Right lobe of liver (tissue), 6 donors: ENCODE data around the gene IQSEC1. TPM values are rescaled to one million over a fixed set of nuclear protein-coding genes. Genes with fewer than 3 reads are reported as not detected.

Source experiments
- ATAC-seq, 4 donors: fragments of 200-7000 bp; cut with Tn5 transposase; one replicate each; pipeline ENCODE4 v1.9.1; 2020; ENCODE audit warnings: mild to moderate bottlenecking in 4 of 4, moderate library complexity in 4 of 4
- DNase-seq, 3 donors: peaks; one replicate each; pipeline ENCODE4 v3.0.0-alpha.2; 2020
- H3K27ac ChIP-seq, 3 donors: fragments of 200-600 bp; one replicate each; pipeline ENCODE4 v1.8.0; 2022
- H3K27me3 ChIP-seq, 2 donors: fragments of 200-600 bp; one replicate each; pipeline ENCODE4 v1.8.0; 2022
- H3K36me3 ChIP-seq, 4 donors: fragments of 200-600 bp; sonication (generic) in 1 of 4; one replicate each; pipeline versions ENCODE4 v1.5.1 to v1.8.0; 2017 to 2022; ENCODE audit warnings: control low read depth in 1 of 4
- H3K4me1 ChIP-seq, 4 donors: fragments of 200-600 bp; sonication (generic) in 1 of 4; one replicate each; pipeline versions ENCODE4 v1.5.1 to v1.8.0; 2017 to 2022; ENCODE audit warnings: control low read depth in 1 of 4
- H3K4me3 ChIP-seq, 3 donors: fragments of 200-600 bp; one replicate each; pipeline ENCODE4 v1.8.0; 2022
- H3K9me3 ChIP-seq, 4 donors: fragments of 200-600 bp; sonication (generic) in 1 of 4; one replicate each; pipeline versions ENCODE4 v1.5.1 to v1.8.0; 2017 to 2022; ENCODE audit warnings: control low read depth in 1 of 4
- POLR2A ChIP-seq: fragments of 450-650 bp; IDR thresholded peaks from one replicate; pipeline ENCODE4 v1.6.1; 2017; ENCODE audit warnings: antibody characterized with exemption, mild to moderate bottlenecking
- WGBS: methylation state at CpG from one replicate; pipeline ENCODE4 v1.1.6; 2018; ENCODE audit warnings: low coverage, low lambda C conversion rate; ENCODE audit not compliant: insufficient coverage; ENCODE audit errors: missing lambda C conversion rate; 5-methylcytosine and 5-hydroxymethylcytosine counted together
- intact Hi-C, 2 donors: fragments of 100-400 bp; cut with DNase I; formaldehyde crosslinking; loops; one replicate each; pipeline versions ENCODE4 v1.11.2 to v1.14.1; 2022
- total RNA-seq, 6 experiments: library from RNA; depleted of rRNA in 2 of 6; stranded (reverse); fragments of >200 nt in 2 of 6; fragmentation: NEBNext Ultra II Directional in 3 of 6; extraction: Animal tissue kit (Norgen Biotek cat#: 25700) in 3 of 6; gene quantifications; one replicate each; pipeline versions ENCODE4 v1.1.0 to v1.2.4, GENCODE V29; 2016 to 2023
- TF ChIP-seq, protein P1 (sequence below), 4 donors: fragments of 200-600 bp in 3 of 4; fragments of 450-650 bp in 1 of 4; IDR thresholded peaks; one replicate each; pipeline versions ENCODE4 v1.5.1 to v1.8.0; 2016 to 2022; ENCODE audit warnings: antibody characterized with exemption in 4 of 4, mild to moderate bottlenecking in 2 of 4
- donor health status: DM: no; HTN: yes; CAD: no.
- donor health status: DM: no; HTN: no; CAD: no.
- donor health status: DM: no; HTN: no; CAD: no.
- donor health status: DM: no; HTN: yes; CAD: no.
- donor health status: DM: no; HTN: yes; CAD: no.

Gene IQSEC1
- total RNA-seq, 6 experiments from 2014 or later: 32.1 to 61.3 (median 48.9) TPM

DNA sequence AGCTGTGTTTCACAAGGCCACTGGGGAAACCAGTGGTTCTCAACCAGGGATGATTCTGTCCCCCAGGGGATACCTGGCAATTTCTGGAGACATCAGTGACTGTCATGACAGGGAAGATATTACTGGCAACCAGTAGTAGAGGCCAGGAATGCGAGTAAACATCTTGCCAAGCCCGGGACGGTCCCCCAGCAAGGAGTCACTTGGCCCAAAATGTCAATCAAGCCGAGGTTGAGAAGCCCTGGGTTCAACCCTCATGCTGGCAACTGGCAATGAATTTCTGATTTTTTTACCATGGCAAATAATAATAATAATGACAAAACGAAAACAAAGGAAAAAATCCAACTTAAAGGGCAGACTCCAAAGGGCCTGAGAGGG is 166.3 kb downstream of the IQSEC1 start:
- ATAC-seq: no peak
- peaks cover 0 to 72% (median 35%) of the 10 kb centered on the region in 4 donors for H3K36me3 ChIP-seq

DNA sequence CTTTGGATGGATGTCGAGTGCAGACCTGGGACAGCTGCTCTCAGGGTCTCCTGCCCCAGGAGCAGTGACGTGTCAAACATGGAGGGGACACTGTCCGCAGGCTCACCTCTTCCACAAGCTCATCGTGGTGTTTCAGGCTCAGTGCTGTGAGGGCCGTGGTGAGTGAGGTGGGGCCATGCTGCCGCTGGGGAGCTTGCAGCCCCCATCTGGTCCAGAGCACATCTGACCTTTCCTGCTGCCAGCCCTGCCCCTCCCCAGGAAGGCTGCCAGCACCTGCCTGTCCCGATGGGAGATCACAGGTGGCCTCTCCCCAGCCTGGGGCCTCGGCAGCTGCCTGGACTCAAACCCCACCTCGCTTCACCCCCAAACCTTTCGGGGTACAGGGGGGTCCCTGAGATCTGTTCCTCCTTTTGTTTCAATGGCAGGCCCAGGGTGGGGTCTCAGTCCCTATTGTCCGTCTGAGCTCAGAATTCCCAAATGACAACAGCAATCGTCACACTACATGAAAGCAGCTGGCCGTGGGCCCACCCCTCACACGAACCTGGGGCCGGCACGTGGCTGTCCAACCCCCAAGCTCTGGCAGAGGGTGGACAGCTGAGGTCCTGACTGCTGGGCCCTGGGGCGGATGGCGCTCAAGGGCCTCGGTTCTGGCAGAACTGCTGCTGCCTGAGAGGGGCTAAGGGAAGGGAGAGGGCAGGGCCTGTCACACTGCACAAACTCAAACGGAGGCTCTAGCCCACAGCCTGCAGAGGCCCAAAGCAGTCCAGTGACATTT is 166.9 kb downstream of the IQSEC1 start:
- DNase-seq (no peak), ATAC-seq (no peak)
- Histone ChIP-seq H3K36me3 (peaks cover 0 to 72% (median 34%) of the 10 kb centered on the region in 4 donors), H3K4me1 (no peaks in the 10 kb centered on the region), H3K4me3 (no peak overlapping the region), H3K27ac (no peak overlapping the region), H3K27me3 (no peaks in the 10 kb centered on the region), H3K9me3 (no peaks in the 10 kb centered on the region)
- TF ChIP-seq, protein P1, sequence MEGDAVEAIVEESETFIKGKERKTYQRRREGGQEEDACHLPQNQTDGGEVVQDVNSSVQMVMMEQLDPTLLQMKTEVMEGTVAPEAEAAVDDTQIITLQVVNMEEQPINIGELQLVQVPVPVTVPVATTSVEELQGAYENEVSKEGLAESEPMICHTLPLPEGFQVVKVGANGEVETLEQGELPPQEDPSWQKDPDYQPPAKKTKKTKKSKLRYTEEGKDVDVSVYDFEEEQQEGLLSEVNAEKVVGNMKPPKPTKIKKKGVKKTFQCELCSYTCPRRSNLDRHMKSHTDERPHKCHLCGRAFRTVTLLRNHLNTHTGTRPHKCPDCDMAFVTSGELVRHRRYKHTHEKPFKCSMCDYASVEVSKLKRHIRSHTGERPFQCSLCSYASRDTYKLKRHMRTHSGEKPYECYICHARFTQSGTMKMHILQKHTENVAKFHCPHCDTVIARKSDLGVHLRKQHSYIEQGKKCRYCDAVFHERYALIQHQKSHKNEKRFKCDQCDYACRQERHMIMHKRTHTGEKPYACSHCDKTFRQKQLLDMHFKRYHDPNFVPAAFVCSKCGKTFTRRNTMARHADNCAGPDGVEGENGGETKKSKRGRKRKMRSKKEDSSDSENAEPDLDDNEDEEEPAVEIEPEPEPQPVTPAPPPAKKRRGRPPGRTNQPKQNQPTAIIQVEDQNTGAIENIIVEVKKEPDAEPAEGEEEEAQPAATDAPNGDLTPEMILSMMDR (IDR thresholded peaks at IDR 0.05): no peak
- TF ChIP-seq POLR2A: no peak
- 88% methylated on average over 8 of the region's 20 CpGs for WGBS
- intact Hi-C loops: loop anchor here in 1 of 2 donors (10.0 kb wide), 1 partner anchor 78 kb away; no protein-coding TSS in a partner anchor

More for the DNA sequence above, 166.3 kb downstream of the IQSEC1 start:
- TF ChIP-seq, protein P1 (IDR thresholded peaks at IDR 0.05): no peak
- no peak for TF ChIP-seq POLR2A
- Histone ChIP-seq H3K27me3 (no peaks in the 10 kb centered on the region), H3K9me3 (no peaks in the 10 kb centered on the region), H3K4me1 (no peaks in the 10 kb centered on the region), H3K27ac (no peak overlapping the region), H3K4me3 (no peak overlapping the region)
- no peak for DNase-seq
- intact Hi-C loops: loop anchor here in 1 of 2 donors (10.0 kb wide), 1 partner anchor 78 kb away; no protein-coding TSS in a partner anchor
- 66% methylated on average over 5 of the region's 5 CpGs for WGBS

DNA sequence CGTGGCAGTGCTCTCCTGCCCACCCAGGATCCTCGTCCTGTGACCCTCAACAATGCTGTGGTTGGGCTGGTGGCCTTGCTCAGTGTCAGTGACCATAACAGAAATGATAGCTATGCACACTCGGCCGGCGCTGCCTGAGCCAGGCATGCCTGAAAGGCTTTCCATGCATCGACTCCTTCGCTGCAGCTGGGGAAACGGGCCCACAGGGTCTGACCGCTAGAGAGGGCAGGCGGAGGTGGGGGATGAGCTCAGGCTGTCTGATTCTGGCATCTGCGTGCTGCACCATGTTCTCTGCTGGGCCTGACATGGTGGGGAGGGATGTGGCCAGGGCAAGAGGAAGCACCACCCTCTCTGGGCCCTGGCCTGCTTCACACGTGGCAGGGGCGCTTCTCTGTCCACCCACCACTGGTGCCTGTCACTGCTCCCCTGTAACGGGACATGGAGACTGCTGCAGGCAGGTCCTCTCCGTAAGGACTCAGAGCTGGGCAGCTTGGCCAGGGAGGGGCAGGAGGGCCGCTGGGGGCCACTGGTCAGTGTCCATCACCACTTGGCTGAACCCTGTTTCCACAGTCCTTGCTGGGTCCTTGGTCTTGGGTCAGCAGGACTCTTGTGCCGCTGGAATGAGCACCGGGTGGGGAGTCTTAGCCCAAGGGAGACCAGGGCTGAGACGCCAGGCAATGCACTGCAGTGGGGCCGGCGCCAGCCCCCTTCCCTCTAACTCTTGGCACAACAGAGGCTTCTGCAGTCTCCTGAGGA is 167.7 kb downstream of the IQSEC1 start:
- H3K27ac ChIP-seq: no peak overlapping the region
- H3K4me1 ChIP-seq: no peaks in the 10 kb centered on the region
- TF ChIP-seq, protein P1 (IDR thresholded peaks at IDR 0.05): no peak
- no peak for TF ChIP-seq POLR2A
- peak in 2 of 3 donors; percentile 17 to 44 for DNase-seq
- ATAC-seq: peak in 2 of 4 donors; percentile 12 to 16
- H3K27me3 ChIP-seq: no peaks in the 10 kb centered on the region
- no peak overlapping the region for H3K4me3 ChIP-seq
- peaks cover 0 to 72% (median 34%) of the 10 kb centered on the region in 4 donors for H3K36me3 ChIP-seq
- 80% methylated on average over 1 of the region's 21 CpGs for WGBS
- no peaks in the 10 kb centered on the region for H3K9me3 ChIP-seq
- intact Hi-C loops: loop anchor here in 1 of 2 donors (10.0 kb wide), 1 partner anchor 79 kb away; no protein-coding TSS in a partner anchor

DNA sequence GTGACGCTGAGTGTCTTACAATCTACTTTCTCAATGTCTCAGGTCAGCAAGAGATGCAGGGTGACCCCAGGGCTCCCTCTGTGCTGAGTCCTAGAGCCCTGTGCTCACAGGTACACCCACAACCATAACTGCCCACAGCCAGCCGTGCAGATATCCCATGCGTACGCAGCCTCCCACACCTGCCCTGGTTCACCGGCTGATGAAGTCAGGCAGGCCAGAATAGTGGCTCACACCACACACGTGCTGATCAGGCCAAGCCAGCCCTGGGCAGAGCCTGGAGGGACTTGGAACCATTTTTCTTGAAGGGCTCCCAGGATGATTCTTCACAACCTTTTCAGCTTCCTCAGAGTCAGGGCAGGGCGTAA is 168.3 kb downstream of the IQSEC1 start:
- no peaks in the 10 kb centered on the region for H3K4me1 ChIP-seq
- H3K27ac ChIP-seq: no peak overlapping the region
- no peak for TF ChIP-seq POLR2A
- TF ChIP-seq, protein P1 (IDR thresholded peaks at IDR 0.05): no peak
- H3K36me3 ChIP-seq: peaks cover 0 to 71% (median 34%) of the 10 kb centered on the region in 4 donors
- H3K27me3 ChIP-seq: no peaks in the 10 kb centered on the region
- ATAC-seq (no peak), DNase-seq (peak in 1 of 3 donors; percentile 46)
- intact Hi-C loops: loop anchor here in 1 of 2 donors (10.0 kb wide), 1 partner anchor 80 kb away; no protein-coding TSS in a partner anchor
- H3K9me3 ChIP-seq: no peaks in the 10 kb centered on the region
- H3K4me3 ChIP-seq: no peak overlapping the region
- 86% methylated on average over 1 of the region's 7 CpGs for WGBS
